BLaER1 treated with 17β-estradiol and CSF1 and Interleukin-3, amounts not matched to agents 10 nM and 100 nM (cell line): ENCODE data around the gene LATS2.

Experiments used
- H3K27ac ChIP-seq, 11 experiments: shearing (Covaris generic); formaldehyde crosslinking; 2 replicates each; pipeline ENCODE4 v1.8.1; 2022
- H3K27me3 ChIP-seq, 11 experiments: shearing (Covaris generic); formaldehyde crosslinking; 2 replicates each; pipeline ENCODE4 v1.8.1; 2022
- H3K36me3 ChIP-seq, 11 experiments: shearing (Covaris generic); formaldehyde crosslinking; 2 replicates each; pipeline ENCODE4 v1.8.1; 2022
- H3K4me1 ChIP-seq, 10 experiments: shearing (Covaris generic); formaldehyde crosslinking; 2 replicates each; pipeline ENCODE4 v1.8.1; 2022
- H3K4me2 ChIP-seq, 11 experiments: shearing (Covaris generic); formaldehyde crosslinking; 2 replicates each; pipeline ENCODE4 v1.8.1; 2022
- H3K4me3 ChIP-seq, 10 experiments: shearing (Covaris generic); formaldehyde crosslinking; 2 replicates each; pipeline ENCODE4 v1.8.1; 2022
- H3K9ac ChIP-seq, 11 experiments: shearing (Covaris generic); formaldehyde crosslinking; 2 replicates each; pipeline ENCODE4 v1.8.1; 2022
- H3K9me3 ChIP-seq, 11 experiments: shearing (Covaris generic); formaldehyde crosslinking; replicated peaks in 1 of 11; 2 replicates each; pipeline ENCODE4 v1.8.1; 2022
- H4K20me1 ChIP-seq, 11 experiments: shearing (Covaris generic); formaldehyde crosslinking; 2 replicates each; pipeline ENCODE4 v1.8.1; 2022
- Cebpa-rat ChIP-seq, 11 experiments: shearing (Covaris generic); IDR thresholded peaks; 2 replicates each; pipeline ENCODE4 v1.8.1; 2022

The LATS2 gene

DNA sequence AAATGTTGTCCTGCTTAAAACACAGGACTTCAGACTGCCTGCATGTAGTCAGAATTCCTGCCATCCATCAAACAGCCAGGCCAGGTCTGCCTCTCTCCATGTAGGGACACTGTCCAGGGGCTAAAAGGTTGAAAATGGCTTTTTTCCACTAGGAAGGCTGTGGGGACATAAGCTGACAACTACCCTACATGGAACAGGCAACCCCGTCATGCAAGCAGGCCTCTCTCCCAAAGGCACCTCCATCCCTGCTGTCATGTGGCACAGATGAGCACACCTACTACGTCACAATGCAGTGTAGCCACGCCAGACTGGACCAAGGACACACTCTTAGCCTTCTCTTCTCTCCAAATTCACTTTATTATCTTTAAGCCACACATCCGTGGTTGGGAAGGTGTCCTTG is 40.8 kb downstream of the LATS2 start:
- peaks cover 3 to 100% (median 53%) of the 10 kb centered on the region in 11 experiments; a peak in 17 of 22 replicates for H4K20me1 ChIP-seq
- no peak for TF ChIP-seq Cebpa-rat (IDR thresholded peaks at IDR 0.05)
- H3K9me3 ChIP-seq = no peaks in the 10 kb centered on the region
- H3K27ac ChIP-seq = no peak overlapping the region
- peaks cover 4 to 71% (median 20%) of the 10 kb centered on the region in 11 experiments; a peak in 15 of 22 replicates for H3K36me3 ChIP-seq
- H3K9ac ChIP-seq = no peak overlapping the region; a peak in 1 of 22 replicates
- no peaks in the 10 kb centered on the region for H3K27me3 ChIP-seq
- peaks cover 29 to 79% (median 44%) of the 10 kb centered on the region in 10 experiments; a peak in 19 of 20 replicates for H3K4me1 ChIP-seq
- no peak overlapping the region for H3K4me3 ChIP-seq
- H3K4me2 ChIP-seq = peak overlapping the region in 1 of 11 experiments; percentile 3; a peak in 1 of 22 replicates

DNA sequence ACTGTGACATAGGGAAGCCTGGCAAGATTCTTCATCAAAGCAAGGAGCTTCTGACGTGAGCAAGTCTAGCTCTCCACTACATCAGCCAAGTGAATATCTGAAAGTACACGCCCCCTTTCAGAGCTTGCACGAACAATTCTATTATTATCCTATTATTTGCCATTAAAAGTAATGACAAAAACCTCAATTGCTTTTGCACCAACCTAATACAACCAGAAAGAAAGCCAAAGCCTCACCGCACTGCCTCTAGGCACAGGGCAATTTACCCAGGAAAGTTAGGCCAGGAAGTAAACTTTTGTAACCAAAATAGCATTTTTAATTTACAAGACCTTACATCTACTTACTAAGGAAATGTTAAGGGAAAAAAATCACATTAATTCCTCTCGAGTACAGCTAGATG is 41.2 kb downstream of the LATS2 start:
- no peak overlapping the region for H3K27ac ChIP-seq
- no peak overlapping the region for H3K4me3 ChIP-seq
- peaks cover 3 to 100% (median 51%) of the 10 kb centered on the region in 11 experiments; a peak in 17 of 22 replicates for H4K20me1 ChIP-seq
- no peaks in the 10 kb centered on the region for H3K27me3 ChIP-seq
- H3K36me3 ChIP-seq = peaks cover 4 to 71% (median 17%) of the 10 kb centered on the region in 11 experiments; a peak in 15 of 22 replicates
- H3K4me2 ChIP-seq = peak overlapping the region in 1 of 11 experiments; percentile 3; a peak in 1 of 22 replicates
- no peaks in the 10 kb centered on the region for H3K9me3 ChIP-seq
- TF ChIP-seq Cebpa-rat (IDR thresholded peaks at IDR 0.05) = no peak
- H3K9ac ChIP-seq = no peak overlapping the region; a peak in 1 of 22 replicates
- peaks cover 33 to 79% (median 48%) of the 10 kb centered on the region in 10 experiments for H3K4me1 ChIP-seq

DNA sequence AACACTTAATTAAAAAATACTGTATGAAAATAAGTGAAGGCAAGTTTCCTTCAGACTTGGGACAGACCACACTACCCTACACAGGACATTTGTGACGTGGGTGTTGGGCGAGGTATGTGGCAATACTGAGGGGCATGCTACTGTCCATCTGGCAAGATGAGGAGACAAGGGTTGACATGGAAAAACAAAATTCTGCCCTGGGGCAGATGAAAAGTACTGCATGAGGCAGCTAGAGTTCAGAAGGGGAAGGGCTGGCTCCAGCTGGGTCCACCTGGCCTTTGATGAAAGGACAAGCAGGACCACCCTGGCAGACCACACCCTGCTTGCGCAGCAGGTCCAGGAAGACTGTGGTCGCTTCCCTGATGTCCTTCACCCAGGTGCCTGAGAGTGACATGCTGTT is 43.2 kb downstream of the LATS2 start:
- Histone ChIP-seq H4K20me1 (peaks cover 8 to 100% (median 45%) of the 10 kb centered on the region in 11 experiments; a peak in 17 of 22 replicates), H3K9me3 (no peaks in the 10 kb centered on the region), H3K9ac (no peak overlapping the region), H3K4me1 (peaks cover 52 to 89% (median 67%) of the 10 kb centered on the region in 10 experiments), H3K36me3 (peaks cover 4 to 71% (median 17%) of the 10 kb centered on the region in 11 experiments; a peak in 15 of 22 replicates), H3K27me3 (no peaks in the 10 kb centered on the region), H3K4me2 (peak overlapping the region in 6 of 11 experiments; percentile 34 to 88 (median 70); a peak in 9 of 22 replicates), H3K27ac (peak overlapping the region in 7 of 11 experiments; percentile 16 to 80 (median 57); a peak in 12 of 22 replicates), H3K4me3 (no peak overlapping the region)
- TF ChIP-seq Cebpa-rat (IDR thresholded peaks at IDR 0.05) = peak in 1 of 11 experiments; percentile 32; a peak in 1 of 22 replicates

DNA sequence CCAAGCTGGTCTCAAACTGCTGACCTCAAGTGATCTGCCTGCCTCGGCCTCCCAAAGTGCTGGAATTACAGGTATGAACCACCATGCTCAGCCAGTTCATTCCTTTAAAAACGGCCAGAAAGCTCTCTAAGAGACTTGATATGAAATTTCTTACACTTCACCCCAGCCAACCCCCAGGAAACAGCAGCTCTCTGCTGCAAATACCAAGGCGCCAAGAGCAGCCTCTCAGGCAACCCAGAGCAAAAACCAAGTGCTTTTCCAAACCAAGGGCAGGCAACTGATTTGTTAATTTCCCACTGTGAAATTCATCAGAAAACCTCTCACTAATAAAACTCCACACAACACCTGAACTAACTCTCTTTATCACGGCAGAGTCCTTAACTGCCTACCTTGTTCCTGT is 44.9 kb downstream of the LATS2 start:
- no peak overlapping the region for H3K4me3 ChIP-seq
- peak overlapping the region; percentile 20 to 88 (median 59); a peak in 17 of 22 replicates for H3K4me2 ChIP-seq
- H3K9me3 ChIP-seq = no peaks in the 10 kb centered on the region
- peaks cover 4 to 100% (median 41%) of the 10 kb centered on the region in 11 experiments; a peak in 17 of 22 replicates for H4K20me1 ChIP-seq
- H3K27me3 ChIP-seq = no peaks in the 10 kb centered on the region
- H3K36me3 ChIP-seq = peaks cover 4 to 77% (median 22%) of the 10 kb centered on the region in 11 experiments; a peak in 15 of 22 replicates
- peak overlapping the region in 9 of 11 experiments; percentile 15 to 80 (median 39); a peak in 17 of 22 replicates for H3K27ac ChIP-seq
- TF ChIP-seq Cebpa-rat (IDR thresholded peaks at IDR 0.05) = no peak
- H3K9ac ChIP-seq = peak overlapping the region in 4 of 11 experiments; percentile 17 to 61 (median 34); a peak in 4 of 22 replicates
- peaks cover 63 to 89% (median 72%) of the 10 kb centered on the region in 10 experiments for H3K4me1 ChIP-seq

DNA sequence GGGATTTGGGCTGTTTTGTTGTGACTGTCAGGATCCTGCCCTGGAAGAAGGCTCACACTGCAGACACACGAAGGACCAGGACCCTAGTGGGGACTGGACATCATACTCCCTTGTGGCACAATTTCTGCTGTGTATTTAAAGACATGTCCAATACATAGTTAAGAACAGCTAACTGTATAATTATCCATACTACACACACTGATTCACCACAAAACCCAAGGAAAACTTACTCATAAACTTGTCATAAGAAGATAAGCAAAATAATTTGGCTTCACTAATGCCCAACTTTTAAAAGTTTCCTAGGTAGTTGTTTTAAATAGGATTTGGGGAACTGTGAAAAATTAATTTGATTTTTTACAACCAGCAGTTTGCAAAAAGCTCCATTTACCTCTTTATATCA is 46.1 kb downstream of the LATS2 start:
- Histone ChIP-seq H4K20me1 (peaks cover 4 to 100% (median 30%) of the 10 kb centered on the region in 11 experiments; a peak in 16 of 22 replicates), H3K27me3 (no peaks in the 10 kb centered on the region), H3K4me3 (no peak overlapping the region), H3K4me1 (peaks cover 69 to 93% (median 81%) of the 10 kb centered on the region in 10 experiments), H3K9me3 (peaks cover 0 to 7% (median 0%) of the 10 kb centered on the region in 11 experiments; a peak in 1 of 22 replicates), H3K36me3 (peaks cover 4 to 76% (median 17%) of the 10 kb centered on the region in 11 experiments; a peak in 15 of 22 replicates), H3K9ac (no peak overlapping the region; a peak in 1 of 22 replicates), H3K4me2 (peak overlapping the region in 10 of 11 experiments; percentile 4 to 88 (median 54); a peak in 18 of 22 replicates), H3K27ac (peak overlapping the region in 1 of 11 experiments; percentile 14; a peak in 1 of 22 replicates)
- no peak for TF ChIP-seq Cebpa-rat (IDR thresholded peaks at IDR 0.05)

DNA sequence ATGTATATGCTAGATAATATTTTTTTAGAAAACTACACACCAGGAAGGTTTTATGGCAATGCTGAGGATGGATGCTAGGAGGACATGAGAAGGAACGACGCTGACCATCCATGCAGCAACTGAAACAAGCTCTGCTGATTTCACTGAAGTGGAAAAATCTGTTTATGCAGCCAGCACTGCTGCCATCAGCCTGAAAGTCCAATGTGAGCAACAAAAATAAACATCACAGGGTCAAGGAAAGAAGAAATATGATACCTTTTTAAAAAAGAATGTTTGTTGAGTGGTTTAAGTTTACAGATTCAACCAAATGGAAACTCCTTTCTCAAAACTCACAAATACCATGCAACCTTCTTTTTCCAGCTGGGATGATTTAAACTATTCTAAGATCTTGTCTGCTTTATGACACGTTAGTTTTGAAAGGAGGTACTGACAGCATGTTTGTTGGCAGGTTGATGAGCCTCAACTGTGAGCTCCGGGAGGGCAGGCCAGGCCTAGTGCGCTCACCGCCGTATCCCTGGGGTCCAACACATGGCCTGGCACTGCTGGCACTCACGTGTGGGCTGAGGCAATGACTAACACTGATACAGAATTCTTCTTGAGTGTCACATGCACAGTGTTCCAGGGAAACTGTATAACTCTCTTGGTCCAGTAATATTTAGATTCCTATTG is 46.8 kb downstream of the LATS2 start:
- peaks cover 0 to 7% (median 0%) of the 10 kb centered on the region in 11 experiments; a peak in 1 of 22 replicates for H3K9me3 ChIP-seq
- H3K36me3 ChIP-seq = peaks cover 4 to 77% (median 17%) of the 10 kb centered on the region in 11 experiments; a peak in 15 of 22 replicates
- no peak overlapping the region for H3K4me3 ChIP-seq
- H3K4me2 ChIP-seq = peak overlapping the region; percentile 4 to 75 (median 36); a peak in 19 of 22 replicates
- no peak for TF ChIP-seq Cebpa-rat (IDR thresholded peaks at IDR 0.05)
- peak overlapping the region in 2 of 11 experiments; percentile 26 to 31; a peak in 3 of 22 replicates for H3K9ac ChIP-seq
- H3K4me1 ChIP-seq = peaks cover 74 to 92% (median 85%) of the 10 kb centered on the region in 10 experiments
- no peaks in the 10 kb centered on the region for H3K27me3 ChIP-seq
- peak overlapping the region in 2 of 11 experiments; percentile 12 to 14; a peak in 1 of 22 replicates for H3K27ac ChIP-seq
- H4K20me1 ChIP-seq = peaks cover 3 to 100% (median 36%) of the 10 kb centered on the region in 11 experiments; a peak in 16 of 22 replicates

DNA sequence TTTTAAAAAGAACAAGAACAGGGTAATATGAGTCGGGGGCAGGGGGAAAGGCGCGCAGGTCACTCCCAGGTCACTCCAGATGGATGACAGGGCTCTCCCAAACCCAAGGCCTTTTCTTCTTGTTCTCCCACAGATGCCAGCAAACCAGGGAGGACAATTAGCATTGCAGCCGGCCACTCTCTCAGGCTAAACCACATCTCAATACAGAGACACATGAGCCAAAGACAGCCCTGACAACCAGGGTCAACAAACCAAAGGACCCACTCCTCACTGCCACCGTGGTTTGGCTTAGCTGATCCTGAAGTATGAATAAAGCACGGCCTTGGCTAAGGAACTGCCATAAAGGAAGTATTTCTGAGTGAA is 47.3 kb downstream of the LATS2 start:
- peaks cover 79 to 93% (median 86%) of the 10 kb centered on the region in 10 experiments for H3K4me1 ChIP-seq

DNA sequence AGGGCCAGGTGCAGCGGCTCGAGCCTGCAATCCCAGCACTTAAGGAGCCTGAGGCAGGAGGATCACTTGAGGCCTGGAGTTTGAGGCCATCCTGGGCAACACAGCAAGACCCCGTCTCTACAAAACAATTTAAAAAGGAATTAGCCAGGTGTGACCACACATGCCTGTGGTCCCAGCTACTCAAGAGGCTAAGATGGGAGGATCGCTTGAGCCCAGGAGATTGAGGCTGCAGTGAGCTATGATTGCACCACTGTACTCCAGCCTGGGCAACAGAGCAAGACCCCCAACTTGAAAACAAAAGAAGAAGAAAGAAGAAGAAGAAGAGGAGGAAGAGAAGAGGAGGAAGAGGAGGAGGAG is 47.7 kb downstream of the LATS2 start:
- TF ChIP-seq Cebpa-rat (IDR thresholded peaks at IDR 0.05) = no peak
- peak overlapping the region in 9 of 11 experiments; percentile 4 to 75 (median 46); a peak in 13 of 22 replicates for H3K4me2 ChIP-seq
- H3K27me3 ChIP-seq = no peaks in the 10 kb centered on the region
- H3K4me1 ChIP-seq = peaks cover 79 to 90% (median 84%) of the 10 kb centered on the region in 10 experiments
- no peak overlapping the region for H3K27ac ChIP-seq
- H3K9me3 ChIP-seq = peaks cover 0 to 7% (median 0%) of the 10 kb centered on the region in 11 experiments; a peak in 1 of 22 replicates
- H3K9ac ChIP-seq = no peak overlapping the region
- H4K20me1 ChIP-seq = peaks cover 4 to 100% (median 43%) of the 10 kb centered on the region in 11 experiments; a peak in 17 of 22 replicates
- no peak overlapping the region for H3K4me3 ChIP-seq
- H3K36me3 ChIP-seq = peaks cover 4 to 84% (median 22%) of the 10 kb centered on the region in 11 experiments; a peak in 17 of 22 replicates

More for the DNA sequence above, 47.3 kb downstream of the LATS2 start:
- no peak overlapping the region for H3K4me3 ChIP-seq
- peak overlapping the region in 2 of 11 experiments; percentile 26 to 31; a peak in 1 of 22 replicates for H3K9ac ChIP-seq
- H3K9me3 ChIP-seq = peaks cover 0 to 7% (median 0%) of the 10 kb centered on the region in 11 experiments; a peak in 1 of 22 replicates
- 0 out of 22 replicates have a peak overlapping the region, but pooled peaks of 1 of the 11 experiments have one; percentile 12 for H3K27ac ChIP-seq
- peak overlapping the region; percentile 4 to 75 (median 36); a peak in 20 of 22 replicates for H3K4me2 ChIP-seq
- H3K36me3 ChIP-seq = peaks cover 4 to 82% (median 20%) of the 10 kb centered on the region in 11 experiments; a peak in 16 of 22 replicates
- H4K20me1 ChIP-seq = peaks cover 4 to 100% (median 41%) of the 10 kb centered on the region in 11 experiments; a peak in 17 of 22 replicates
- no peaks in the 10 kb centered on the region for H3K27me3 ChIP-seq
- TF ChIP-seq Cebpa-rat (IDR thresholded peaks at IDR 0.05) = no peak
